NB4 (cell line): ENCODE data around the gene DBI.

Source experiments
- CTCF ChIP-seq: IDR thresholded peaks from one replicate; pipeline ENCODE4 v1.5.1; 2012; ENCODE audit warnings: low read depth, low read length
- MYC ChIP-seq: IDR thresholded peaks from 2 replicates; pipeline ENCODE4 v1.6.1; 2011; ENCODE audit warnings: low read depth, low read length

DNA sequence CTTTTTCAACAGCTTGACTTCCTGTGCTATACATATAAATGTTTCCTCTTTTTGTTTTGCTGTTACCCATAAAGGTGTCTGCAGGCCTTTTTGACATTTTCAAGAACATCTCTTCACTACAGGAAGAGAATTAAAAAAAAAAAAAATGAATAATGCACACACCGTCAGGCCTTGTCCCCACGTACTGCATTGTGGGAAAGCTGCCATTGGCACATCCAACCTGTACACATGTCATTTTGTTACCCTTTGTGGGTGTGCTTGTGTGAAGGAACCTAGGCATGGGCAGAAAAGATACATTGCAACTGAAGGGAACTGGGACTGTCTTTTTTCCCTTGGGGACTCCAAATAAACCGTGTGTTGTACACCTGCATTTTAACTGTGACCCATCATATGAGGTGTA, 48.1 kb downstream of the DBI start:
- TF ChIP-seq CTCF (no peak), MYC (no peak)
